ENCODE measurements around the gene CEBPA. TPM values are rescaled to one million over a fixed set of nuclear protein-coding genes. Genes with fewer than 3 reads are reported as not detected.

The CEBPA gene
- total RNA-seq, 1 donor from 2014 or later, result 10.8 TPM

- no peak for FAIRE-seq
- DNase-seq (ENCODE audit: low read depth), result no peak
- H3K27me3 ChIP-seq (ENCODE audit: control insufficient read depth, insufficient read depth, low read length), result peaks cover 3% of the 10 kb centered on the region
- no peak overlapping the region for H3K4me3 ChIP-seq (ENCODE audit: low read depth, low read length)
- TF ChIP-seq CTCF (IDR thresholded peaks at IDR 0.05; ENCODE audit: insufficient read depth, low read length, severe bottlenecking), result no peak
- H3K36me3 ChIP-seq (ENCODE audit: control insufficient read depth, insufficient read depth, low read length), result no peaks in the 10 kb centered on the region
Measured at GRCh38 chr19:33346665-33347064, 44.3 kb upstream of the CEBPA start.

GRCh38 chr19:33345163-33345562 is 42.8 kb upstream of the CEBPA start:
- Histone ChIP-seq H3K36me3 (ENCODE audit: control insufficient read depth, insufficient read depth, low read length) (no peaks in the 10 kb centered on the region), H3K4me3 (ENCODE audit: low read depth, low read length) (no peak overlapping the region), H3K27me3 (ENCODE audit: control insufficient read depth, insufficient read depth, low read length) (peaks cover 3% of the 10 kb centered on the region)
- no peak for TF ChIP-seq CTCF (IDR thresholded peaks at IDR 0.05; ENCODE audit: insufficient read depth, low read length, severe bottlenecking)
- FAIRE-seq (no peak), DNase-seq (ENCODE audit: low read depth) (no peak)

GRCh38 chr19:33344573-33344925 is 42.2 kb upstream of the CEBPA start:
- DNase-seq (ENCODE audit: low read depth) (no peak), FAIRE-seq (no peak)
- no peak for TF ChIP-seq CTCF (IDR thresholded peaks at IDR 0.05; ENCODE audit: insufficient read depth, low read length, severe bottlenecking)
- H3K4me3 ChIP-seq (ENCODE audit: low read depth, low read length), result no peak overlapping the region
- H3K27me3 ChIP-seq (ENCODE audit: control insufficient read depth, insufficient read depth, low read length), result peaks cover 3% of the 10 kb centered on the region
- no peaks in the 10 kb centered on the region for H3K36me3 ChIP-seq (ENCODE audit: control insufficient read depth, insufficient read depth, low read length)

DNA sequence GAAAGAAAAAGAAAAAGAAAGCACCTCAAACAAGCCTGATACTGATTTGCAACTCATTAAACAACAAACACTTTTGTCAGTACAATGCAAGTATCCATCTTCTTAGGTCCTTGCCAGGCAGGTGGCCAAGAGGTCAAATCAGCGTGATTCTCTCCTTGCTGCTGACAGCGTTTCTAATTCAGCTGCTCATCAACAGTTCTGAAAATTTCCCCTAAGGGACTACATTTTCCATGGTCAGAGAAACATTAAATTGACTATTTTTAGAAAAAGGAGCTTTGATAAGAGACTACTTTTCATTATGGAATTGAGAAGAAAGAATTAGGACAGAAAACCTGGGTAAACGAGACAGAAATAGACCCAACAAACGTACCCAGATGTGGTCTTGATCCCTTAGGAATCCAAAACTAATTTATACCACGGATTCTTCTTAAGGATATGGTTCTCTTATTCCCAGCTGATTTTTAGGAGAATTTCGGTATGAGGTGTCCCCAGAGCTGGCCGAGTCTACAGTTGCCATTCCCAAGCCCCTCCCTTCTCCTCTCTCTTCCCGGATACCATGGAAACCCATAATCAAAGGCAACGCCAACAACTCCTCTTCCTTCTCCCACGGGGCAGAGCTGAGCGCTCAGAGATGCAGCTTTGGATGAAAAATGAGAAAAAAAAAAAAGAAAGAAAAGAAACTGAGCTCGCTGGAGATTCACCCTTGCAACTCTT is 41.7 kb upstream of the CEBPA start:
- FAIRE-seq, result no peak

GRCh38 chr19:33343301-33343700 is 41.0 kb upstream of the CEBPA start:
- Histone ChIP-seq H3K36me3 (ENCODE audit: control insufficient read depth, insufficient read depth, low read length) (no peaks in the 10 kb centered on the region), H3K27me3 (ENCODE audit: control insufficient read depth, insufficient read depth, low read length) (peaks cover 3% of the 10 kb centered on the region), H3K4me3 (ENCODE audit: low read depth, low read length) (no peak overlapping the region)
- no peak for FAIRE-seq
- DNase-seq (ENCODE audit: low read depth), result no peak
- no peak for TF ChIP-seq CTCF (IDR thresholded peaks at IDR 0.05; ENCODE audit: insufficient read depth, low read length, severe bottlenecking)

More for the DNA sequence above, 41.7 kb upstream of the CEBPA start:
- Histone ChIP-seq H3K4me3 (ENCODE audit: low read depth, low read length) (no peak overlapping the region), H3K27me3 (ENCODE audit: control insufficient read depth, insufficient read depth, low read length) (peaks cover 3% of the 10 kb centered on the region), H3K36me3 (ENCODE audit: control insufficient read depth, insufficient read depth, low read length) (no peaks in the 10 kb centered on the region)
- DNase-seq (ENCODE audit: low read depth), result no peak
- no peak for TF ChIP-seq CTCF (IDR thresholded peaks at IDR 0.05; ENCODE audit: insufficient read depth, low read length, severe bottlenecking)

- no peak for TF ChIP-seq CTCF (IDR thresholded peaks at IDR 0.05; ENCODE audit: insufficient read depth, low read length, severe bottlenecking)
- no peaks in the 10 kb centered on the region for H3K36me3 ChIP-seq (ENCODE audit: control insufficient read depth, insufficient read depth, low read length)
- H3K4me3 ChIP-seq (ENCODE audit: low read depth, low read length), result no peak overlapping the region
- DNase-seq (ENCODE audit: low read depth) (no peak), FAIRE-seq (no peak)
- peaks cover 3% of the 10 kb centered on the region for H3K27me3 ChIP-seq (ENCODE audit: control insufficient read depth, insufficient read depth, low read length)
Measured at GRCh38 chr19:33340991-33341390, 38.7 kb upstream of the CEBPA start.
